Measurements from ENCODE around the gene LIF. TPM values are rescaled to one million over a fixed set of nuclear protein-coding genes. Genes with fewer than 3 reads are reported as not detected.
A peak's percentile ranks its signal among the peaks of the same experiment; 100 is the strongest.

LIF gene
- total RNA-seq, 2 experiments from 2014 or later, result 0.17 to 0.30 TPM

DNA sequence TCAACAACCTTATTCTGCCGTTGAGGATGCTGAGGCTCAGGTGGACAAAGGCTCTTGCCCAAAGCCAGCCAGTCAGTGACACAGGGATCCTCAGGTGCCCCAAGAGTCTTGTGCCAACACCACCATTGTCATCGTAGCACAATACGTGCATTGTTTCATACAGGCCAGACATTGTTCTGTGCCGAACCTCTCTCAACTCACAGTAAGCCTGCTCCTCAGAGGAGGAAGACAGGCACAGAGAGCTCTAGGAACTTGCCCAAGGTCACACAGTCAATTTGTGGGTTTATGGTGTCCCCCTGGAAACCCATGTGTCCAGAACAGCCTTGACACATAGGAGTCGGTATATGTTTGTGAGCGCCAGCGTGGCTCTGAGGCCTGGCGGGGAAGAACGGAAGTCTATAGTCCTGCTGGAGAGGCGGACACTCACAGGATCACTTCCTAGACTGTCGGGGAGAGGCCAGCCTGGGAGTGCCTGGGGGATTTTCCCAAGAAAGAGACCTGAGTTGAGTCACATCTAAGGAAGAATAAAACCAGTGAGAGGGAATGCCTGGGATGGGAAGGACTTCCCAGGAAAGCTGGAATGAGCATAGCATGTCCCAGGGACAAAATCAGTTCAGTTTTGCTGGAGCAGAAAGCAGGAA lies 20.2 kb downstream of the LIF start:
- CTCF ChIA-PET, result no interaction called here
- POLR2A ChIA-PET, result no interaction called here
- H3K27me3 Mint-ChIP-seq, result no peaks in the 10 kb centered on the region

DNA sequence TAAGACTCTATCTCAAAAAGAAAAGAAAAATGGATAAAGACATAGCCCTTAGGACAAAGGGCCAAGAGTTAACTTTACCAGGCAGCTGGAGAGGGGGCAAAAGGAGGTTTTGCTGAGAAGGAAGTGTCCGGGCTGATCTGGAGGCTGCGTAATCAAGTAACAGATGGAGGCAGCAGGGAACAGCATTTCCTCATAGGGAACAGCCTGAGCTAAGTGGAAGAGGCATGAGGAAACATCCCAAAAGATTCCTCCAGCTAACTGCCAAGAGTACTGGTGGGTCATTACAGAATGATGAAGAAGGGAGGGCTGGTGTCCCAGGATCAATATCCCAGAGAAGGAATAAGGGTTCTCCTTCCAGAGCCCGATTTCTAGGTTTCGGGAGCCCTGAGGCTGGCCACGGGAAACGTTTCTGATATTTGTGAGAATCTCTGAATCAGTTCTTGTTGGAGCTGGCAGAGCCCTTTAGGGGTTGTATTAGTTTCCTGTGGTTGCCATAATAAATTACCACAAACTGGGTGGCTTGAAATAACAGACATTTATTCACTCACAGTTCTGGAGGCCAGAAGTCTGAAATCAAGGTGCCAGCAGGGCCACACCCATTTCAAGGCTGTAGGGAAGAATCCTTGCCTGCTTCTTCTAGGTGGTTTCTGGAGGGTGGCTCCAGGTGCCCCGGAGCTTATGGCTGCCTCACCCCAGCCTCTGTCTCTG lies 21.2 kb downstream of the LIF start:
- no peaks in the 10 kb centered on the region for H3K36me3 Mint-ChIP-seq (ENCODE audit: low read depth)
- no peak for DNase-seq
- no peak overlapping the region for H3K4me3 Mint-ChIP-seq
- H3K4me1 ChIP-seq (ENCODE audit: insufficient read depth, low read length), result peaks cover 71% of the 10 kb centered on the region
- peaks cover 65% of the 10 kb centered on the region for H3K4me1 Mint-ChIP-seq (ENCODE audit: low read depth)
- intact Hi-C loops (cut with DNase I, micrococcal nuclease), result no loop called here
- H3K9me3 ChIP-seq (ENCODE audit: control insufficient read depth in 1 of 2, insufficient read depth in 1 of 2, low read length in 2 of 2), result no peaks in the 10 kb centered on the region
- ChIA-PET CTCF (no interaction called here), POLR2A (no interaction called here)
- H3K9me3 Mint-ChIP-seq, result no peaks in the 10 kb centered on the region
- H3K27ac Mint-ChIP-seq, result peak overlapping the region; percentile 29
- no peak overlapping the region for H3K4me3 ChIP-seq (ENCODE audit: low read length)
- H3K36me3 ChIP-seq (ENCODE audit: insufficient read depth, low read length), result no peaks in the 10 kb centered on the region
- ATAC-seq (ENCODE audit: poor library complexity), result no peak
- TF ChIP-seq, protein P1, sequence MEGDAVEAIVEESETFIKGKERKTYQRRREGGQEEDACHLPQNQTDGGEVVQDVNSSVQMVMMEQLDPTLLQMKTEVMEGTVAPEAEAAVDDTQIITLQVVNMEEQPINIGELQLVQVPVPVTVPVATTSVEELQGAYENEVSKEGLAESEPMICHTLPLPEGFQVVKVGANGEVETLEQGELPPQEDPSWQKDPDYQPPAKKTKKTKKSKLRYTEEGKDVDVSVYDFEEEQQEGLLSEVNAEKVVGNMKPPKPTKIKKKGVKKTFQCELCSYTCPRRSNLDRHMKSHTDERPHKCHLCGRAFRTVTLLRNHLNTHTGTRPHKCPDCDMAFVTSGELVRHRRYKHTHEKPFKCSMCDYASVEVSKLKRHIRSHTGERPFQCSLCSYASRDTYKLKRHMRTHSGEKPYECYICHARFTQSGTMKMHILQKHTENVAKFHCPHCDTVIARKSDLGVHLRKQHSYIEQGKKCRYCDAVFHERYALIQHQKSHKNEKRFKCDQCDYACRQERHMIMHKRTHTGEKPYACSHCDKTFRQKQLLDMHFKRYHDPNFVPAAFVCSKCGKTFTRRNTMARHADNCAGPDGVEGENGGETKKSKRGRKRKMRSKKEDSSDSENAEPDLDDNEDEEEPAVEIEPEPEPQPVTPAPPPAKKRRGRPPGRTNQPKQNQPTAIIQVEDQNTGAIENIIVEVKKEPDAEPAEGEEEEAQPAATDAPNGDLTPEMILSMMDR (IDR thresholded peaks at IDR 0.05), result no peak
- no peaks in the 10 kb centered on the region for H3K27me3 ChIP-seq (ENCODE audit: control insufficient read depth in 1 of 2, insufficient read depth in 2 of 2, low read length in 2 of 2)
- no peaks in the 10 kb centered on the region for H3K27me3 Mint-ChIP-seq
- no peak overlapping the region for H3K27ac ChIP-seq (ENCODE audit: low read depth in 1 of 2, low read length in 2 of 2)

More for the DNA sequence above, 20.2 kb downstream of the LIF start:
- intact Hi-C loops (cut with DNase I, micrococcal nuclease), result no loop called here
- Mint-ChIP-seq H3K4me3 (no peak overlapping the region), H3K9me3 (no peaks in the 10 kb centered on the region), H3K4me1 (ENCODE audit: low read depth) (peaks cover 55% of the 10 kb centered on the region), H3K36me3 (ENCODE audit: low read depth) (no peaks in the 10 kb centered on the region), H3K27ac (no peak overlapping the region)
- ATAC-seq (ENCODE audit: poor library complexity) (no peak), DNase-seq (no peak)
- no peaks in the 10 kb centered on the region for H3K36me3 ChIP-seq (ENCODE audit: insufficient read depth, low read length)
- TF ChIP-seq, protein P1 (IDR thresholded peaks at IDR 0.05), result no peak
- H3K9me3 ChIP-seq (ENCODE audit: control insufficient read depth in 1 of 2, insufficient read depth in 1 of 2, low read length in 2 of 2), result no peaks in the 10 kb centered on the region
- H3K4me3 ChIP-seq (ENCODE audit: low read length), result no peak overlapping the region
- peaks cover 62% of the 10 kb centered on the region for H3K4me1 ChIP-seq (ENCODE audit: insufficient read depth, low read length)
- no peaks in the 10 kb centered on the region for H3K27me3 ChIP-seq (ENCODE audit: control insufficient read depth in 1 of 2, insufficient read depth in 2 of 2, low read length in 2 of 2)
- no peak overlapping the region for H3K27ac ChIP-seq (ENCODE audit: low read depth in 1 of 2, low read length in 2 of 2)

DNA sequence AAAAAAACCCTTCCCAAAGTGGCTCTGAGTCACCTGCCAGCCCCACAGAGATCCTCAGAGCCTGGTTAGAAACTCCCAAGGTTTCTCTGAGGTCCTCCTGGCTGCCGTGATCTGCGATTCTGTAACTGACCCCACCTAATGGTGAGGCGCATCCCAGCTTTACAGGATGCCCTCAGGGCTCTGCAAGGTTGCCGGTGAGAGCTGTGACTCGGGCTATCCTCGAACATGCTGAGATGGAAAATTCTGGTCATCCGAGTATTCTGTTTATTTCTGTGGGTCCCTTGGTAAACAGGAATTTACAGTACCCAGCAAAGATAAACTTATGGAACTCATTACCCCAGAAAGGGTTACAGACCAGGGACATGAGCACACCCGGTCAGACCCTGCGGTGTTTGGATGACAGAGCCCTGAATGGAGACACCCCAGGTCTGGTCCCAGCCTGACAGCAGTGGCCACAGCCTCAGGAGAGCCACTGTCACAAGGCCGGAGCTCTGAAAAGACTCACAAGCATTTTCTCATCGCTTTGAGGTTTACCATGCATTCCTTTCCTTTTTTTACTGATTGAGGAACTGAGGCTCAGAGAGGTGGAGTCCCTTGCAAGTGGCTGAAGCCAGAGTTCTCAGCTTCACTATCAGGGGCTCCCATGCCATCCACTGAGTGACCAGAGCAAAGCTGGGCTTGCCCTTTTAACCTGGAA lies 22.2 kb downstream of the LIF start:
- H3K27me3 Mint-ChIP-seq, result no peaks in the 10 kb centered on the region
- no peak overlapping the region for H3K4me3 Mint-ChIP-seq
- intact Hi-C loops (cut with DNase I, micrococcal nuclease), result no loop called here
- H3K4me1 ChIP-seq (ENCODE audit: insufficient read depth, low read length), result peaks cover 80% of the 10 kb centered on the region
- ChIA-PET CTCF (no interaction called here), POLR2A (no interaction called here)
- TF ChIP-seq, protein P1 (IDR thresholded peaks at IDR 0.05), result no peak
- H3K4me1 Mint-ChIP-seq (ENCODE audit: low read depth), result peaks cover 76% of the 10 kb centered on the region
- ATAC-seq (ENCODE audit: poor library complexity) (no peak), DNase-seq (no peak)
- no peaks in the 10 kb centered on the region for H3K36me3 ChIP-seq (ENCODE audit: insufficient read depth, low read length)
- no peaks in the 10 kb centered on the region for H3K36me3 Mint-ChIP-seq (ENCODE audit: low read depth)
- H3K4me3 ChIP-seq (ENCODE audit: low read length), result no peak overlapping the region
- H3K27me3 ChIP-seq (ENCODE audit: control insufficient read depth in 1 of 2, insufficient read depth in 2 of 2, low read length in 2 of 2), result no peaks in the 10 kb centered on the region
- H3K27ac Mint-ChIP-seq, result peak overlapping the region; percentile 80
- no peaks in the 10 kb centered on the region for H3K9me3 ChIP-seq (ENCODE audit: control insufficient read depth in 1 of 2, insufficient read depth in 1 of 2, low read length in 2 of 2)
- H3K27ac ChIP-seq (ENCODE audit: low read depth in 1 of 2, low read length in 2 of 2), result no peak overlapping the region
- H3K9me3 Mint-ChIP-seq, result no peaks in the 10 kb centered on the region

All from CD4-positive, alpha-beta T cell (primary cell).